ENCODE measurements around the gene RPL35.

RPL35 gene

DNA sequence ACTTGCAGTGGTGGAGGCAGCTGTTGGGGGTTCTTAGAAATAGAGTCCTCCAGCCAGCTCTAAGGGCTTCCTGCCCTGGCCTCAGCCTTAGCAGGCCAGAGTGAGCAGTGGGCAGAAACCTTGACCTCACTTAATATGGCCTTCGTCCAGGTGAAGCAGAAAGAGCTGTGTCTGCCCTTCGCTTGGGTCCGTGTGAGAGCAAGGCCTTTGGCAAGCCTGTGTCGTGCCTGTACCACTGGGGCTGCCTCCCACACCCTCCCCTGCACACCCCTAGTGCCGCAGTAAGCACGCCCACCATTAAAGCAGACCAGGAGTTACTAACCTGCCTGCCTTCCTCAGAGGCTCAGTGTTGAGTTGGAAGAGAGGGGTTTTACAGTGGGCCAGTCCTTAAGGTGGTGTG lies 13.7 kb upstream of the RPL35 start:
- no peak for FAIRE-seq

DNA sequence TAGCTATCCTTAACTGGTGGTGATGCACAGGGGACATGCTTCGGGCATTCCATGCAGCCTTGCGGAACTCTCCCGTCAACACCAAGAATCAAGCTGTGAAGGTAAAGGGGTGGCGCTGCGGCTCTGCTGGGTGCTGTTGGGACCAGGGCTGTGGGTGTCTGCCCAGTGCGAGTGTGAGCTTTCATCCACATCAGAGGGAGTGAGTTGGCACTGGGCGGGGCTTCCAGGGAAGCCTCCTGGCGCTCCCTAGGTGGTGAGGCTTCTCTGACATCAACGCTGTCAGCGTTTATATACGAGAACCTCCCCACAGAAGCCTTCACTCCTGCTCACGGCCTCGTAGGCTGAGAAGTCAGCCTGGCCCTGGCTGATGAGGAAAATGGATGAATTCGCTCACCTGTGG lies 11.9 kb upstream of the RPL35 start:
- no peak for FAIRE-seq

DNA sequence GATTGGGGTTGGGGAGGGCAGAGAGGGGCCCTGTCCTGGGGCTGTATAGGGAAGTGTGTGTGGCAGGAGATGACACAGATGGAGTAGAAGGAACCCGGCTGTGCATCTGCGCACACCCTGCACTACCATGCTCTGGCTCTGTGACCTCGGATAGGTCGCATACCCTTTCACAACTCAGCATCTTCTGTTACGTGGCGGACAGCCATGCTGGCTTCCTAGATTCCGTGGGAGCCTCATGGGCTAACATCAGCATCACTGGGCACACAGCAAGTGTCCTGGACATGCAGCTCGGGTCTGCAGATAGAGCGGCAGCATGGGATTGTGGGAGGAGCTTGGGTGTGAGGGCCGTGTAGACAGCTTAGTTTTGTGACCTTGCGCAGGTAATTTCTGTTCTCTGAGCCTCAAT lies 9.4 kb upstream of the RPL35 start:
- no peak for FAIRE-seq

DNA sequence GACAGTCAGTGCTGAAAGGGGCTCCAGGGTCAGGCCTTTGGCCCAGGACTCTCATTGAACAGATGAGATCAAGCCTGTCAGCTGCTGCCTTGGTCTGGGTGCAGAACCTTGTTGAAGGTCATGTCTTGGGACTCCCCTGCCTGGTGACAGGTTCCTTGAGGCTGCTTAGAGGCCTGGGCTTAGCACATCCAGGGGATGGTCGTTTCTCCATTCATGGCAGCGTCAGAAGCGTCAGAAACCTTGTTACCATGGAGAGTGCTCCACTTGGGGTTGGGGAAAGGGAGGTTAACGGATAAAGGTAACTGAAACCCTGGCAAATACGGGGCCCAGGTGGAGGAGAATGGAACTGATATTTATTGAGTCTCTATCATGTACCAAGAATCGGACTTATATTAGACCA lies 9.0 kb upstream of the RPL35 start:
- FAIRE-seq = no peak

DNA sequence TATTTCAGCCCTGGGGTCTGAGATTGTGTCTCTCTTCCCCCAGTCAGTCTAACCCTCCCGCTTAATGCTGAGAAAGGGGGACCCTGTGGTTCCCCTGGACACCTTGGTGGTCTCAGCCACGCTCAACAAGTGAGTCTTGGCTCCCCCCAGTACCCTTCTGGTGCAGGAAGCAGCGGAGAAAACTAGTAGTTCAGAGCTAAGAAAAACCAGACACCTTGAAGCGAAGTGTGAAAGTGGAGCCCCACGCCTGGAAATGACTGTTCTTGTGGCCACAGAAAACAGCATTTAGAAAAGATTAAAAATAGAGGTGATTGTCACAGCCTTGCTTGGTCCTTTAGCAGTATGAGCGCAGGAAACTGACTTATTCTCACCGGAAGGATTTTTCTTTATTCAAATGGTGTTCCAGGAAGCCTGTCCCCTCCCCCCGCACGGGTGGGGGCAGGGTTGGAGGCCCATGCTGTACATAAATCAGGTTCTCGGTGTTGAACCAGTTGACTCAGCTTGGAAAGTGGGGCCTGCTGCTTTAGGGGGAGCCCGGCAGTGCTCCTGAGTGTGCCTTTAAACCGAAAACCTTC lies 8.3 kb upstream of the RPL35 start:
- no peak for FAIRE-seq

DNA sequence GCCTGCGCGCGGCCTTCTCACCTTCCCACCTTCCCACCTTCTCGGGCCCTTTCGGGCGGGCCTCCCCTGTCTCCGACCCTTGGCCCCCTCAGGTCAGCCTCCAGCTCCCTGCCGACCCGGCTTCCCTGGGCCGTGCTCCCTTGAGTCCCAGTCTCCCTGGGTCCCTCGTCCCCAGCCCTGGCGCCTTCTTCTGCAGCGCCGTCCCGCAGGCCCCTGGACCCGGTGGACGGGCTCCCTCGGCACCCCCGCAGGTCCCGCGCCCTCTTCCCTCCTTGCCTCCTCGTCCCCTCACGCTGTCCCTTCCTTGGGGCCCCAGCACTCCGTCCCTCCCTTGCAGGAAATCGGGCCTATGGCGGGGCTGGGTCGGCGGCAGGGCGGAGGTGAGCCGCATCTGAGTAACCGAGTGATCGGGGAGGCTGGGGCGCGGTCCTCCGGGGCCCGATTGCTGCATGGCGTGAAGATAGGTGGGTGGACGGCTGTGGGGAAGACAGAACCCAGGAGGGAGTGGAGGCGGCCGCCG lies 7.8 kb upstream of the RPL35 start:
- no peak for FAIRE-seq

DNA sequence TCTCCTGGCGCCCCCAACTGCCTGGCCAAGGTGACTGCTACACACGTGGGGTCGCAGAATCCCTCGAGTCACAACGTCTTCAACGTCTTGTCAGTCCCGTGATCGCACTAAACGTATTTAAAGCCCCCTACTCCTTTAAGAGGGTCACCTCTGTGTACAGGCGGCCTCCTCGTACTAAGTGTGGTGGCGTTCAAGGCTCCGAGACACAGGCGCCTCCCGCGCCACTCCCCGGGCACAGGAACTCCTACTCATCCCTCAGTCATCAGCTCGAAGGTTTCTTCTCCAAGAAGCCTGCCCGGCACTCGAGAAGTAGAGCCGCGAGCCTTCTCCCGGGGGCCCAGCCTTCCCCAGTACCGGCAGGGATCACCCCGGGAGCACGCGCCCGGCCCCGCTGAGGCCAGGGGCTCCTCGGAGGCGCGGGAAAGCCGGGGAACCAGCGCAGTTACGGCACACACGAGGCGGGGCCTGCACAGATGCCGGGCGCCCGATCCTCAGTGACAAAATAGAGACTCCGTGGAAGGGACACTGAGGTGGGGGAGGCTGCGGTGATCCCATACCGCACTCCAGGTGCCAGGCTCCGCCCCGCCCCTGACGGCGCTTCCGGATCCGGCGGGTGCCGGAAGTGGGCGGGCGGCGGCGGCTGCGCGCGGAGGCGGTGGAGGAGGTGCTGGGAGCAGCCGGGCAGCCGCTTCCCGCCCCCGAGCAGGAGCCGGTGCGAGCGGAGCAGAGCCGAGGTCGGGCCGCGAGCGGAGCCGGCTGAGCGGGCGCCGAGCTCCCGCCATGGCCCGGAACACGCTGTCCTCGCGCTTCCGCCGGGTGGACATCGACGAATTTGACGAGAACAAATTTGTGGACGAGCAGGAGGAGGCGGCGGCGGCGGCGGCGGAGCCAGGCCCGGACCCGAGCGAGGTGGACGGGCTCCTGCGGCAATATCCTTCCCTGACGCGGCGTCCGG lies 7.0 kb upstream of the RPL35 start:
- no peak for FAIRE-seq

DNA sequence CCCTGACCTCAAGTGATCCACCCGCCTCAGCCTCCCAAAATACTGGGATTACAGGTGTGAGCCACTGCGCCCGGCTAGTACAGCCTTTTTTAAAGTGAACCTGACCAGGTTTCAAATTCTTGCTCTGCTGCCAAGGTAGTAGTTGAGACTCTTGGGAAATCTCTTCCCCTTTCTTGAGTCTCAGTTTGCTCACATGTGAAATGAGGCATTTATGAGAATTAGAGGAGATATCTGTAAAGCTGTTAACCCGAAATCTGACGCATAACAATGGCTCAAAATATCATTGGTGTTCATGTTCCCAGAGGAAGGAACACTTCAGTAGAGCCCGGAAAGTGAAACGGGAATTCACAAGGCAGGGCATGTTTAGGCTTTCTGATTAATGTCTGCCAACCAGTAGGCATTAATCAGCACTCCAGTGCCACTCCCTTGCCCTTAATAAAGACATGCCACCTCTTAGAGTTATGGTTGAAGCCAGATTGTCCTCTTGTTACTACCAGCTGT lies 1.7 kb upstream of the RPL35 start:
- FAIRE-seq = no peak

DNA sequence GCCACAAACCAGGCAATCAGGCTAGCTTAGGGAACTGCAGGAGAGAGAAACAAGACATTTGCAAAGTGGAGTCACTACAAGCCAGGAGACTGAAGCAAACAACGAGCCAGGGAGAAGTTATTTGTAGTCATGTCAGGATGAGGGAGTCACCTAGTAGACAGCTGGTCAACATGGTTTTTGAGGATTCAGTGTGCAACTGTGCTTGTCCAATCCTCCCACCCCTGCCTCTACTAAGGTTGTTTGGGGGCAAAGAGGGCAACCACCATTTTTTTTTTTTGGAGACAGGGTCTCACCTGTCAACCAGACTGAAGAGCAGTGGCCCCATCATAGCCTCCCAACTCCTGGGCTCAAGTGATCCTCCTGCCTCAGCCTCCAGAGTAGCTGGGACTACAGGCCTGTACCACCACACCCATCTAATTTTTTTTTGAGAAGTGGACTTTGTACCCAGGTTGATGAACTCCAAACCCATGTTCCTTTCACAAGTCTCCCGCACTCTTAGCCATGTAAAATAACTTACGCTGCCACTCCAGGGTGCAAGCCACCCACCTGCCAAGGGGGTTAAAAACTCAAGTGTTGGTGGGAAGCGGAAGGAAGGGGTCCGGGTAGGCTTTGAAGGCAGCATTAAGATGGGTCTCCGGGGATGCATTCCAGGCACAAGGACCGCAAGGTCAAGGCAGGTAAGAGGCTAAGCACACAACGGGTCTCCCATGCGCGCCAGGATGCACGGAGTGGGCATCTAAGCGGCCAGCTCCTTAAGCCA lies 995 bp downstream of the RPL35 start:
- no peak for FAIRE-seq

DNA sequence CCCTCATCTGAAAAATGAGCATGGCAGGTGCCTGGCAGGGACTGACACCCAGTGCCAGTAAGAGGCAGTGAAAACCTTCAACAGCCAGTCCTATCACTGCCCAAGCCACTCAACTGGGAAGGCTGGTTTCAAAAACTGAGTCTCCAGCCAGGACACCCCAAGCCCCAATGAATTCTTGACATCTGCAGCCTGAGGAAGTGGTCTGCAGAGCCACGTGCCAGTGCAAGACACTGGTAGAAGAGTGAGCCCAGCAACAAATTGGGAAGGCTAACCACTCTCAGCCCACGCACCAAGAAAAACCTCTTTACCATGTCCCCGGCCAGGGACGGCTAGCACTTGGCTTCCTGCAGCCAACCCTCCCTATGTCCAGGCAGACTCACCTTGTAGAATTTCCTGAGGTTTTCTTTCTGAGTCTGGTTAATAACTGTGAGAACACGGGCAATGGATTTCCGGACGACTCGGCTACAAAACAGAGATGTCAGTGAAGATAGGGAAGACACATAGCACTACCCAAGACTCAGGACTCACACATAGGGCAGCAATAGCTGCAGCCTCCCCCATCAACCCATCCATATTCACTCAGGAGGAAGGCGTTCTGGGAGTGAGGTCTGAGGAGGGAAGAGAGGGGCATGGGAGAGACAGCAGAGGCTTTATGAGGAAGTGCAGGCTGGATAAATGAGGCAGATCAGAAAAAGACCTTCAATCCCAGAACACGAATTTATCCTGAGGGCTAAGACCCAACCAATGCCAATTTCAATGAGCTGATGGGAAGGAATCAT lies 1.8 kb downstream of the RPL35 start:
- FAIRE-seq = no peak

DNA sequence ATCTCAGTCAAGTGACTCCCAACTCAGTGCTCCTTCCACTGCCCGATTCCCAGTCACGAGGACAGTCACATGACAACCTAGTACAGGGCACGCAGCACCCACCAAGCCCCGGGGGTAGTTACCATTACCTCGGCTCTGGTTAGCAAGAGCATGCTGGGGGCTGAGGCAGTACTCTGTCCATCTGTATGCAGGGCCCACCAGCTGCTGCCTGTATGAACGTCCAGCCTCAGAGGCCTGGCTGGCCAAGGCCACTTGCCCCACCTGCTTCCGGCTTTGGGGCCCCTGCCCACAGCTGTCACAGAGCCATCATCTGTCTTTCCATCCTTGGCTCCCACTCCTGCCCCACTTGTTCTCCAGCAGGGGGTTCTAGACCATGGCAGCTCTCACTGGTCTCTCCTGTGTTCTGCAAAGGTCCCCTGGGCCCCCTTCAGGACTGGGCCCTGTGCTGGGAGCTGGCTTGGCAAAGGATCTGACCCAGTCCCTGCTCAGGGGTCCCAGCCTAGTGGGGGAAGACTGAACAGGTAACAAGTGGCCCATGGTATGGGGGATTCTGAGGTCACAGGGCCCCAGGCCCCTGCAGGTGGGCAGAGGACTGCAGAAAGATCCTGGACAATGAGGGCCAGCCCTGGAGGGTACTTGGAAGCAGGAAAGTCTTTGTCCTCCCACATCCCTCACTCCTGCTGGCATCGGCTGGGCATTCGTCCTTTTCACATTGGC lies 3.3 kb downstream of the RPL35 start:
- no peak for FAIRE-seq

DNA sequence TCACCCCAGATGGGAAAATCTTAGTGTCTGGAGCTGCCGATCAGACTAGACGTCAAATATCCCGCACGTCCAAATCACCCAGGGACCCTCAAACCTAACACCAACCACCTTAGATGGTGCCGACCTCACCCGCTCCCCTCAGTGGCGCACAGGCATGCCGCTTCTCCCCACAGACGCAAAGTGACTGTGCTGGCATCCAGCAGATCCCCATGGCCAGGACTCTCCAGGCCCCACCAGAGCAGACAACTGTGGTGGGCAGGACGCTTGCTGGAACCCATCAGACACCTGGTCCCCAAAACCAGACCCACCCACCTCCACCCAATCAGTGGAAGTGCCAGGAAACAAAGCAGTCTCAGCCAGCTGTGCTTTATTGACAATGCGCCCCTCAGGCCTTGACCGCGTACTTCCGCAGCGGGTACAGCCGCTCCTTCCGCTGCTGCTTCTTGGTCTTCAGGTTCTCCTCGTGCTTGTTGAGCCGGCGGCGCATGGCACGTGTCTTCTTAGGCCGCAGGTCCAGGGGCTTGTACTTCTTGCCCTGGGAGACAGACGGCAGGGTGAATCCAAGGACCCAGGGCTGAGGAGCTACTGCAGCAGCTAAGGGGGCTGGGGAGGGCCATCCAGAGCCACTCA lies 4.1 kb downstream of the RPL35 start:
- no peak for FAIRE-seq

DNA sequence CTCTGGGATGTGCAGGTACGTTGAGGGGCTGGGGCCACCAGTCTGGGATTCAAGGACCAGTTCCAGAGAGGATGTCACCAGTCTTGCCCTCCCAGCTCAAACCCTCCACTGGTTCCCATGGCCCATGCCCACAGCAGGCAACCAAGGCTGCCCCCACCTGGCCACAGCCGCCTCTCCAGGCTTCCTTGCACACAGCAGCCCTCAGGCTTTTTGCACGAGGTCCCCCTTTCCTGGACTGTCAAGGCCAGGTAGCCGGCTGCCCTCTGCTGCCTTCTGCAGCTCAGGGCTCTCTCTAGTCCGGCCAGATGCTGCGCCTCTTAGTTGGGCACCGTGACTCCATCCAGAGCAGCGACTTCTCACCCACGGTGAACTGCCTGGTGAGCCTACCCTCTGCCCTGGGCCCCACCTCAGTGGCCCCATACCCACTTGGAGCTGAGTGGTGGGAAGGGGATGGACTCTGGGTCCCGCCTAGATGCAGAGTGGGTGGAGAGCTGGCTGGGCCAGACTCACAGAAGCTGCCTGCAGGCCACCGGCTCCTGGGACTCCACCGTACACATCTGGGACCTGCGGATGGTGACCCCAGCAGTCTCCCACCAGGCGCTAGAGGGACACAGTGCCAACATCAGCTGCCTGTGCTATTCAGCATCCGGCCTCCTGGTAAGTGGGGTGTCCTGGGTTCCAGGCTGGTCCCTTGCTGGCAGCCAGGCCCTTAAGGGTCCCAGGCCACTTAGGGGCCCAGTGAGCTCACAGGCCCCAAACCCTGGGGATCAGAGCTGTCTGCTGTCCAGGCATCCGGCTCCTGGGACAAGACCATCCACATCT lies 5.6 kb downstream of the RPL35 start:
- FAIRE-seq = no peak

DNA sequence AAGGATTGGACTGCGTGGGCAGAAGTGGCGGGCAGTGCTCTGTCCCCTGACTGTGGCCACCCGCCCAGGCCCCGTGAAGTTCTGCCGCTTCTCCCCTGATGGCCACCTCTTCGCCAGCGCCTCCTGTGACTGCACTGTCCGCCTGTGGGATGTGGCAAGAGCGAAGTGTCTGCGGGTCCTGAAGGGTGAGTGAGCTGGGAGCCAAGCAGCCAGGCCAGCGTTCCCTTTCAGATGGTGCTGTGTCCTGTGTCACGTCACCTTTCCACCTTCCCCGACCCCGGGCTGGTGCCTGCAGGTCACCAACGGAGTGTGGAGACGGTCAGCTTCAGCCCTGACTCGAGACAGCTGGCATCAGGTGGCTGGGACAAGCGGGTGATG lies 6.2 kb downstream of the RPL35 start:
- no peak for FAIRE-seq

DNA sequence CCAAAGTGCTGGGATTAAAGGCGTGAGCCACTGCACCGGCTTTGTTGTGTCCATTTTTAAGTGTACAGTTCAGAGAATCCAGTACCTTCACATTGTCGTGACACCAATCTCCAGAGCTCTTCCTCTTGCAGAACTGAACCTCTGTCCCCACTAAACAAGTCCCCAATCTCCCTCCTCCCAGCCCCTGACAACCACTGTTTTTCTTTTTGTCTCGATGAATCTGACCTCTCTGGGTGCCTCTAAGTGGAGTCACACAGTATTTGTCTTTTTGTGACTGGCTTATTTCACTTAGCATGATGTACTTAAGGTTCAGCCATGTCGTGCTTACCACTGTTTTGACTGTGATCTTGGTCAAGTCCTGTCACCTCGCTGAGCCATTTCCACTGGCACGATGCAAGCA lies 6.9 kb downstream of the RPL35 start:
- FAIRE-seq = no peak

DNA sequence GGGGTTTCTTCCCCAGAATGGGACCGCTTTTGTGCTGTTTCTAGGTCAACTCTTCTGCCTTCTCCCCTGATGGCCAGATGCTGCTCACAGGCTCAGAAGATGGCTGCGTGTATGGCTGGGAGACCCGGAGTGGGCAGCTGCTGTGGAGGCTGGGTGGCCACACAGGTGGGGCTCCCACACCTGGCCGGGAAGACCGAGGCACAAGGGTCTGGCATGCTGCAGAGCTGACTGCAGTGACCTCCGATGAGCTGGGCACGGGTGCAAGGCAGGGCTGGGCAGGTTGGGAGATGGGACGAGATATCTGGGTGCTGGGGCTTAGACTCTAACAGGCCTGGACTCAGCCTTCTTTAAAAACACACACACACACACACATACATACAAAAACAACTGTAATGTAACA lies 7.6 kb downstream of the RPL35 start:
- no peak for FAIRE-seq

DNA sequence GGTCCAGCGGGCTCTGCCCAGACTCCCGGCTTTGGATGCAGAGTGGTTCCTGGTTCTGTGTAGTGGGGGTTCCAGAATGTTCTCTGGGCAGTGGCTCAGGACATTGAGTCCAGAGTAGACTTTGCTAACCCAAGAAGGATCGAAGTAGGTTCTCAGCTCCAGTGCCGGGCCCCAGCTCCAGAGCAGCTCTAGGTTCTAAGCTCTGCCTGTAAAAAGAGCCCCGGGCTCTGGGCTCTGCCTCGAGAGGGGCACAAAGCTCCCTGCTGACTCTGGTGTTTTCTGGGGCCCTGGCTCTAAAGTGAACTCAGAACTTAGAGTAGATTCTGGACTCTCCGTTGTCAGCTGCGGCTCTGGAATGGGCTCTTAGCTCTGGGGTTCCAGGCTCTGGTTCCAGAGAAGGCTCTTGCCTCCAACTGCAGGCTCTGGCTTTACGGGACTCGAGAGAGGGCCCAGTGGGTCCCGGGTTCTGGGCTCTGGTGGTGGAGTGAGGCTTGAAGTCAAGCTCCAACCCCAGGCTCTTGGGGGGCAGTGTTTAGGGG lies 8.1 kb downstream of the RPL35 start:
- FAIRE-seq = no peak

DNA sequence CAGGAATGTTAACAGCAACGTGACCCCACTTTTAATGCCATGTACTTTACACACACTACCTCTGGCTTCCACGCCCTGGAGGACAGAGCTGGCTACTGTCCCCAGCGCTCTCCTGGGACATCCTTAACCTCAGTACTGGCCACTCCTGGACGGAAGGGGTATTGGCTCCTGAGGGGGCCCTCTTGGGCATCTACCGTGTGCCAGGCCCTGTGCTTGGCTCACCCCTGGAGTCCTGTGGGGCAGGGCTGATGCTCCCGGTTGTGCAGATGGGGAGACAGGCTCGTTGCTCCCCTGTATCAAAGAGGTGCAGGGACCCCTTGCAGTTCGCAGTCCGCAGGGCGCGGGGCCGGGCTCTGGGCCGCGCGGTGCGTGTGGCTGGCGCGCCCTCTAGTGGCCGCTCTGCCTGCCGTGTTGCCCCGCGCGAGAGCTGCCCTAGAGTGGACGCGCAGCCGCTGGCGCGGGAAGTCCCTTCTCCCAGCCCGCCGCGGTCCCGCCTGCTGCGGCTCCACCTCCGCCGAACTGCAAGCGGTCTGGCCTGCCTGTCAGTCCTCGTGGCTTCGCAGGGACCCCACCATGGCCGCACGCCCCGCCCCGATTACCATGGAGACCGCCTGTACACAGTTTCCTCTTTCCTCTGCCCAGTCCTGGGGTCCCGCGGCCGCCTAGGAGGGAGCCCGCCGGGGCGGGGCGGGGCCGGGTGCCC lies 8.8 kb downstream of the RPL35 start, which contains the start of gene WDR38:
Gene WDR38 (plus strand): TSS at position 632 of the 703 bp plus-strand sequence. CDS start 72 bp downstream, outside the sequence.
- no peak for FAIRE-seq

DNA sequence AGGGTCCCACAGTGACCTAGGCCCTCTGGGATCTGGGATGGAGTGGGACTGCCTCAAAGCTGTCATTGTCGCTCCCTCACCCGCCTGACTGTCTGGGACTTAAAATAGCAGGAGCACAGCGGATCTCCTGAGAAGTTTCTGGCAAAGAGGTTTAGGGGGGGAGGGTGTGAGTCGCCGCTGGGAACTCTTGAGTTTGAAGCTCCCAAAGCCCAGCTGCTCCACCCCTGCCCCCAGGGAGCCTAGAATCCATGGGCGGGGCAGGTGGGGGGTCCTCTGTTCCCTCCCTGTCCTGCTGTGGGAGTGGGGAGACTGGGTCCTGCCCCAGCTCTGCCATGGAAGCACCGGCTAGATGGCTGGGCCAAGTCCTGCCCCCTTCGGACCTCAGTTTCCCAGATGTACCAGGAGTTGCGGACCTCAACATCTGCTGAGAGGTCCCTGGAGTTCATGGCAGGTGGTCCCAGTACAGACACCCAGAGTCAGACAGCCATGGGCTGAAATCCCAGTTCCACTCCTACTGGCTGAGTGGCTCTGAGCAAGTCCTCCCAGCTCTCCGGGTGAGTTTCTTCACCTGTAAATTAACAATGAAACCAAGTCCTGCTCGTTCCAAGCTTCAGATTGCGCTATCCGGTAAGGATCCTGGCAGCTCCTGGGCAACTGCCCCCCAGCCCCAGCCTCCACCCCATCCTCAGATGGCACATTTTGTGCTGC lies 9.5 kb downstream of the RPL35 start:
- no peak for FAIRE-seq
